Sigmoid colon (tissue), 3 donors: Measurements from ENCODE around the gene PNPLA1.

ENCODE experiments used
- POLR2A ChIP-seq, 2 donors: fragments of 450-650 bp; IDR thresholded peaks; one replicate each; pipeline ENCODE4 v1.6.1; 2016; ENCODE audit warnings: antibody characterized with exemption in 2 of 2, mild to moderate bottlenecking in 2 of 2, moderate library complexity in 2 of 2
- TF ChIP-seq, protein P1 (sequence below), 4 experiments: fragments of 450-650 bp in 3 of 4; fragments of 200-600 bp in 1 of 4; IDR thresholded peaks; one replicate each; pipeline ENCODE4 v1.5.1; 2016 to 2019; ENCODE audit warnings: antibody characterized with exemption in 4 of 4, mild to moderate bottlenecking in 3 of 4, moderate library complexity in 2 of 4

DNA sequence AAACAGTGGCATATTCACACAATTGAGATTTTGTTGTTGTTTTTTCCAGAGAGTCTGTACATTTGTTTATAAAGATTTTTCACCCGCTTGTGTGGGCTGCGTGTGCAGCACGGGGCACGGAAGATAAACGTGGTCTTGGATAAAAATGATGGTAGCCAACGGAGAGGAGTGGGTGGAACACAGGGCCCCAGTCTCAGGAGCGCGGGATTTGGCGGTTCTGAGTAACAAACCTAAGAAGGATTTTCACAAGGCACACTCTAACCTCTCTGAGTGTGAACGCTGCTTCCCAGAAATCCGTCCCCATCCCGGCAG is 70.4 kb downstream of the PNPLA1 start:
- TF ChIP-seq, protein P1, sequence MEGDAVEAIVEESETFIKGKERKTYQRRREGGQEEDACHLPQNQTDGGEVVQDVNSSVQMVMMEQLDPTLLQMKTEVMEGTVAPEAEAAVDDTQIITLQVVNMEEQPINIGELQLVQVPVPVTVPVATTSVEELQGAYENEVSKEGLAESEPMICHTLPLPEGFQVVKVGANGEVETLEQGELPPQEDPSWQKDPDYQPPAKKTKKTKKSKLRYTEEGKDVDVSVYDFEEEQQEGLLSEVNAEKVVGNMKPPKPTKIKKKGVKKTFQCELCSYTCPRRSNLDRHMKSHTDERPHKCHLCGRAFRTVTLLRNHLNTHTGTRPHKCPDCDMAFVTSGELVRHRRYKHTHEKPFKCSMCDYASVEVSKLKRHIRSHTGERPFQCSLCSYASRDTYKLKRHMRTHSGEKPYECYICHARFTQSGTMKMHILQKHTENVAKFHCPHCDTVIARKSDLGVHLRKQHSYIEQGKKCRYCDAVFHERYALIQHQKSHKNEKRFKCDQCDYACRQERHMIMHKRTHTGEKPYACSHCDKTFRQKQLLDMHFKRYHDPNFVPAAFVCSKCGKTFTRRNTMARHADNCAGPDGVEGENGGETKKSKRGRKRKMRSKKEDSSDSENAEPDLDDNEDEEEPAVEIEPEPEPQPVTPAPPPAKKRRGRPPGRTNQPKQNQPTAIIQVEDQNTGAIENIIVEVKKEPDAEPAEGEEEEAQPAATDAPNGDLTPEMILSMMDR (IDR thresholded peaks at IDR 0.05): no peak
- no peak for TF ChIP-seq POLR2A (IDR thresholded peaks at IDR 0.05)
